Measurements from ENCODE around the gene GAS7.

DNA sequence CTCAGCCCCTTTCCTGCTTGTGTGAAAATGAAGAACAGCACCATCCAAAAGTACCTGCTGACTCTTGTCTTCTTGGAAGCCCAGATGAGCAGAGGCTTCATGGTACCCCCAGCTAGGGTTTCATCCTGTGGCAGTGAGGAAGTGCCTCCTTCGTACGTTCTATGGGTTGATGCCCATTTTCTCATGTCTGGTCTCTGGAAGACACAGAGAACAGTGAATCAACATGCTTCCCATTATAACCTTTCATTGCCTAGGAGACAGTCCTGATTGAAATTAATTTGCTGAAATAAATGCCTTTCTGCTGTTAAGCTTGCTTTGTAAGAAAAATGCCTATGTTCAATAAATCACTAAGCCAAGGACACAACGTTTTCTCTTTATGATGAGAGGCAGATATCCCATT is 329.9 kb downstream of the GAS7 start:
- TF ChIP-seq SRF (IDR thresholded peaks at IDR 0.05; ENCODE audit: low read depth, low read length) = no peak
- TF ChIP-seq, protein P1, sequence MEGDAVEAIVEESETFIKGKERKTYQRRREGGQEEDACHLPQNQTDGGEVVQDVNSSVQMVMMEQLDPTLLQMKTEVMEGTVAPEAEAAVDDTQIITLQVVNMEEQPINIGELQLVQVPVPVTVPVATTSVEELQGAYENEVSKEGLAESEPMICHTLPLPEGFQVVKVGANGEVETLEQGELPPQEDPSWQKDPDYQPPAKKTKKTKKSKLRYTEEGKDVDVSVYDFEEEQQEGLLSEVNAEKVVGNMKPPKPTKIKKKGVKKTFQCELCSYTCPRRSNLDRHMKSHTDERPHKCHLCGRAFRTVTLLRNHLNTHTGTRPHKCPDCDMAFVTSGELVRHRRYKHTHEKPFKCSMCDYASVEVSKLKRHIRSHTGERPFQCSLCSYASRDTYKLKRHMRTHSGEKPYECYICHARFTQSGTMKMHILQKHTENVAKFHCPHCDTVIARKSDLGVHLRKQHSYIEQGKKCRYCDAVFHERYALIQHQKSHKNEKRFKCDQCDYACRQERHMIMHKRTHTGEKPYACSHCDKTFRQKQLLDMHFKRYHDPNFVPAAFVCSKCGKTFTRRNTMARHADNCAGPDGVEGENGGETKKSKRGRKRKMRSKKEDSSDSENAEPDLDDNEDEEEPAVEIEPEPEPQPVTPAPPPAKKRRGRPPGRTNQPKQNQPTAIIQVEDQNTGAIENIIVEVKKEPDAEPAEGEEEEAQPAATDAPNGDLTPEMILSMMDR (CRISPR knock-in tag; IDR thresholded peaks at IDR 0.05) = no peak
- TF ChIP-seq, protein P2, sequence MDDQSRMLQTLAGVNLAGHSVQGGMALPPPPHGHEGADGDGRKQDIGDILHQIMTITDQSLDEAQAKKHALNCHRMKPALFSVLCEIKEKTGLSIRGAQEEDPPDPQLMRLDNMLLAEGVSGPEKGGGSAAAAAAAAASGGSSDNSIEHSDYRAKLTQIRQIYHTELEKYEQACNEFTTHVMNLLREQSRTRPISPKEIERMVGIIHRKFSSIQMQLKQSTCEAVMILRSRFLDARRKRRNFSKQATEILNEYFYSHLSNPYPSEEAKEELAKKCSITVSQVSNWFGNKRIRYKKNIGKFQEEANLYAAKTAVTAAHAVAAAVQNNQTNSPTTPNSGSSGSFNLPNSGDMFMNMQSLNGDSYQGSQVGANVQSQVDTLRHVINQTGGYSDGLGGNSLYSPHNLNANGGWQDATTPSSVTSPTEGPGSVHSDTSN (CRISPR knock-in tag; IDR thresholded peaks at IDR 0.05; ENCODE audit: borderline replicate concordance) = no peak
- TF ChIP-seq, protein P3, sequence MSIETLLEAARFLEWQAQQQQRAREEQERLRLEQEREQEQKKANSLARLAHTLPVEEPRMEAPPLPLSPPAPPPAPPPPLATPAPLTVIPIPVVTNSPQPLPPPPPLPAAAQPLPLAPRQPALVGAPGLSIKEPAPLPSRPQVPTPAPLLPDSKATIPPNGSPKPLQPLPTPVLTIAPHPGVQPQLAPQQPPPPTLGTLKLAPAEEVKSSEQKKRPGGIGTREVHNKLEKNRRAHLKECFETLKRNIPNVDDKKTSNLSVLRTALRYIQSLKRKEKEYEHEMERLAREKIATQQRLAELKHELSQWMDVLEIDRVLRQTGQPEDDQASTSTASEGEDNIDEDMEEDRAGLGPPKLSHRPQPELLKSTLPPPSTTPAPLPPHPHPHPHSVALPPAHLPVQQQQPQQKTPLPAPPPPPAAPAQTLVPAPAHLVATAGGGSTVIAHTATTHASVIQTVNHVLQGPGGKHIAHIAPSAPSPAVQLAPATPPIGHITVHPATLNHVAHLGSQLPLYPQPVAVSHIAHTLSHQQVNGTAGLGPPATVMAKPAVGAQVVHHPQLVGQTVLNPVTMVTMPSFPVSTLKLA (IDR thresholded peaks at IDR 0.05) = no peak
- TF ChIP-seq MTF1 (CRISPR knock-in tag; IDR thresholded peaks at IDR 0.05) = no peak
- TF ChIP-seq TCF7 (IDR thresholded peaks at IDR 0.05; ENCODE audit: low read depth) = no peak
- TF ChIP-seq, protein P4, sequence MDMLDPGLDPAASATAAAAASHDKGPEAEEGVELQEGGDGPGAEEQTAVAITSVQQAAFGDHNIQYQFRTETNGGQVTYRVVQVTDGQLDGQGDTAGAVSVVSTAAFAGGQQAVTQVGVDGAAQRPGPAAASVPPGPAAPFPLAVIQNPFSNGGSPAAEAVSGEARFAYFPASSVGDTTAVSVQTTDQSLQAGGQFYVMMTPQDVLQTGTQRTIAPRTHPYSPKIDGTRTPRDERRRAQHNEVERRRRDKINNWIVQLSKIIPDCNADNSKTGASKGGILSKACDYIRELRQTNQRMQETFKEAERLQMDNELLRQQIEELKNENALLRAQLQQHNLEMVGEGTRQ (IDR thresholded peaks at IDR 0.05; ENCODE audit: low read depth, low read length) = no peak
- TF ChIP-seq, protein P4 (CRISPR knock-in tag; IDR thresholded peaks at IDR 0.05; ENCODE audit: borderline replicate concordance) = no peak
- TF ChIP-seq ONECUT2 (CRISPR knock-in tag; IDR thresholded peaks at IDR 0.05) = no peak
- TF ChIP-seq JUN (CRISPR knock-in tag; IDR thresholded peaks at IDR 0.05) = no peak
- no peak for TF ChIP-seq ZSCAN20 (CRISPR knock-in tag; IDR thresholded peaks at IDR 0.05; ENCODE audit: borderline replicate concordance)
- no peak for TF ChIP-seq ELF1 (CRISPR knock-in tag; IDR thresholded peaks at IDR 0.05)
- TF ChIP-seq ZZZ3 (CRISPR knock-in tag; IDR thresholded peaks at IDR 0.05; ENCODE audit: borderline replicate concordance) = no peak
- TF ChIP-seq, protein P5, sequence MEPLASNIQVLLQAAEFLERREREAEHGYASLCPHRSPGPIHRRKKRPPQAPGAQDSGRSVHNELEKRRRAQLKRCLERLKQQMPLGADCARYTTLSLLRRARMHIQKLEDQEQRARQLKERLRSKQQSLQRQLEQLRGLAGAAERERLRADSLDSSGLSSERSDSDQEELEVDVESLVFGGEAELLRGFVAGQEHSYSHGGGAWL (CRISPR knock-in tag; IDR thresholded peaks at IDR 0.05) = no peak
- no peak for TF ChIP-seq HOXA7 (CRISPR knock-in tag; IDR thresholded peaks at IDR 0.05)
